Astrocyte of the cerebellum (primary cell): ENCODE results near the gene ACSF3.

ENCODE experiments used
- DNase-seq: peaks from one replicate; pipeline ENCODE4 v3.0.0-alpha.2; 2011; ENCODE audit warnings: low read depth
- H3K4me3 ChIP-seq: 2 replicates; pipeline ENCODE4 v1.5.1; 2011; ENCODE audit warnings: mild to moderate bottlenecking, low read depth, low read length, moderate library complexity
- CTCF ChIP-seq: IDR thresholded peaks from 2 replicates; pipeline ENCODE4 v1.5.1; 2012; ENCODE audit warnings: low read length, low read depth, moderate library complexity, mild to moderate bottlenecking; ENCODE audit errors: missing control alignments
- in situ Hi-C: cut with HindIII; loops from 2 replicates; pipeline ENCODE4 v1.10.0; 2017; ENCODE audit warnings: low sequenced_read_pairs

Gene ACSF3

GRCh38 chr16:89107203-89107582, 13.5 kb downstream of the ACSF3 start:
- DNase-seq: no peak
- H3K4me3 ChIP-seq: no peak overlapping the region
- in situ Hi-C loops: no loop called here
- TF ChIP-seq CTCF: no peak

GRCh38 chr16:89108416-89108815, 14.8 kb downstream of the ACSF3 start:
- no peak for DNase-seq
- H3K4me3 ChIP-seq: no peak overlapping the region
- in situ Hi-C loops: no loop called here
- no peak for TF ChIP-seq CTCF

- in situ Hi-C loops: no loop called here
- DNase-seq: no peak
- no peak for TF ChIP-seq CTCF
- no peak overlapping the region for H3K4me3 ChIP-seq
Measured at GRCh38 chr16:89110641-89111040, 17.0 kb downstream of the ACSF3 start.

- in situ Hi-C loops: no loop called here
- no peak overlapping the region for H3K4me3 ChIP-seq
- no peak for DNase-seq
- no peak for TF ChIP-seq CTCF
Measured at GRCh38 chr16:89111263-89111662, 17.6 kb downstream of the ACSF3 start.

- no peak overlapping the region for H3K4me3 ChIP-seq
- in situ Hi-C loops: no loop called here
- TF ChIP-seq CTCF: no peak
- no peak for DNase-seq
Measured at GRCh38 chr16:89112377-89113151, 18.9 kb downstream of the ACSF3 start.

- in situ Hi-C loops: no loop called here
- no peak for DNase-seq
- H3K4me3 ChIP-seq: no peak overlapping the region
- no peak for TF ChIP-seq CTCF
Measured at GRCh38 chr16:89113152-89113547, 19.5 kb downstream of the ACSF3 start.
